Activated CD4-positive, alpha-beta T cell treated with anti-CD3 and anti-CD28 coated beads for 4 hours (primary cell): ENCODE data around the gene IPO4.
"Not testable (repeated sequence)": the region's sequence is repeated elsewhere in the genome, so short reads cannot be mapped to it uniquely, and the experiment has no call there.

ENCODE experiments used
- DNase-seq, 2 donors: peaks; one replicate each; pipeline ENCODE4 v3.0.0-alpha.2; 2020

The IPO4 gene

DNA sequence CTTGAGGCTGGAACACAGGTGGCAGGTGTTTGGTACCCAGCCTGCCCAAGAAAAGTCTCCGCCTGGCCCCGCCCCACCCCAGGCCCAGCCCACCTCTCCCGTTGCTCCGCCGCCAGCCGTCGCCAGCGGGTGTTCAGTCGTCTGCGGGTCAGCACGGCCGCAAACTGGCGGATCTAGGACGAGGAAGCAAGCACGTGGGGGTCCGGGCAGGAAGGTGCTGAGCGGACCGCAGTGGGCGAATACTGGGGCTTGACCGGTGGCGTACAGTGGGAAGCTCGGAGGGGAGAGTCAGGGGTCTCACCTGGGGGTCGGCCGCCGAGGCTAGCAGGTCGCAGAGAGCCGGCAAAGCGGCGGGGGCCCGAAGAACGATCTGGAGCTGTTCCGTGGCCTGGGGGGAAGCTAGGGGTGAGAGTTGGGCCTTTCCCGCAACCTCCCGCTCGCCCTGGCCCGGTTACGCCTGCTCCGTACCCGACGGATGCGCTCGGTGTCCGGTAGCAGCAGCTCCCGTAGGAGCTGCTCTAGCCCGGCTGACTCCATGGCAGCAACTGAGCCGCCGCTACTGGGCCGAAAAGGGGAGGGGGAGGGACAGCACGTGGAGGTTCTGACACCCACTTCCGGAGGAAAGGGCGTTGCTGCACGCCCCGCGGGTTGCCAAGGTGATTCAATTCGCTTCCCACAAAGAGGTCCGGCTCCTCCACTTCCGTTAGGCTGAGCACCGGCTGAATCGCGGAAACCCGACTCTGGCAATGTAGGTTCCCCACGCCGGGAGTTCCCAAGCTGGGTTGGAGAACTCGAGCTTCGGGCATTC is at the start of gene IPO4:
TSS of gene IPO4 (minus strand) at position 566 of the 808 bp plus-strand sequence. CDS start at position 537, 29 bp downstream.
- DNase-seq = peak; percentile 94 to 97

- DNase-seq = peak; percentile 44 to 49
These were observed 49.5 kb upstream of the IPO4 start for GRCh38 chr14:24238123-24238522.

DNA sequence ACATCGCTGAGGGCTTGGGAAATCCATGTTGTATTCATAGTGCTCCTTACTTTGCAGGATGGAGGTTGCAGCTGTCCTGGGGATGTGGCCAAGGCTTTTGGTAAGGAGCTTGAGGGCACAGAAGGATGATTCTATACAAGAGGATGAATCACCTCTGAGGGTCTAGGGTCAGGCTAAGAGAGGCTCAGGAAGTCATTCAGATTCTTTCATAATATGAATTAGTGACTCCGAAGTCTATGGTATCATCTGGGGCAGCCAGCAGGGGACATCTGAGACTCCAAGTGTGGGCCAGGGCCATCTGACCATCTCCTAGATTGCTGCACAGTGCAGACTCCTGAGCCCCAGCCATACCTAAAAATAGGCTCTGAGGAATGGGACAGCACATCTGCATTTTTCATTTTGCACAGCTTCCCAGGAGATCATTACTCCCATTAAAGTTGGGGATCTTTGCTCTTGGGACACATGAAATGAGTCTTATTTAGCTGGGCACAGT is 48.9 kb upstream of the IPO4 start:
- DNase-seq = no peak

DNA sequence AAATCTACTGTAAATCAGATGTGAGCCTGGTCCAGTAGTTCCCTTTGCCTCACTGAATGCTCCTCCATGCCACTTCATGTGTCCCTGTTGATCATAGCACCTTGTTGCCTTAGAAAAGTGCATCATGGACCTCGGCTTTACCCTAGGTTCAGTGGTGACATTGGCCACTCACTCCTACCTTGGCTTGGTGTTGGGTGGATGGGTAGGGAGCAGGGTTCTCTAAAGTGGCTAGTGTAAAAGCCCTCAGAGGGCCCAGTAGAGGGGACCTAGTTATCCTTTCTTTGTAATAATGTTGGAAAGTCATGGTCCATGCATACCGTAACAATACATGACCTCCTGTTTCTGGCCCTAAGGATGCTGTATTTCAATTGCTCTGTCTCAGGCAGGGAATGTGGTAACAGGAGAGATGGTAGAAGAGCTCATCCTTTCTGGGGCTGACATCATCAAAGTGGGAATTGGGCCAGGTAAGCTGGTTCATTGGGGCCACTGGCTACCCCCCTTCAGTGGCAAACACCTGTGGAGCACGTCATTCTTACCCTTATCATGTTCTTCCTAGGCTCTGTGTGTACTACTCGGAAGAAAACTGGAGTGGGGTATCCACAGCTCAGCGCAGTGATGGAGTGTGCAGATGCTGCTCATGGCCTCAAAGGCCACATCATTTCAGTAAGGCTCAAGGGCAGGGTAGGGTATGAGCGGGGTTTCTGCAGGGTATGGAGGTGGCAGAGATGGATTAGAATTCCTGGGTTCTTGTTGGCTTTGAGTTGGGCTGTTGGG is 48.3 kb upstream of the IPO4 start:
- no peak for DNase-seq

DNA sequence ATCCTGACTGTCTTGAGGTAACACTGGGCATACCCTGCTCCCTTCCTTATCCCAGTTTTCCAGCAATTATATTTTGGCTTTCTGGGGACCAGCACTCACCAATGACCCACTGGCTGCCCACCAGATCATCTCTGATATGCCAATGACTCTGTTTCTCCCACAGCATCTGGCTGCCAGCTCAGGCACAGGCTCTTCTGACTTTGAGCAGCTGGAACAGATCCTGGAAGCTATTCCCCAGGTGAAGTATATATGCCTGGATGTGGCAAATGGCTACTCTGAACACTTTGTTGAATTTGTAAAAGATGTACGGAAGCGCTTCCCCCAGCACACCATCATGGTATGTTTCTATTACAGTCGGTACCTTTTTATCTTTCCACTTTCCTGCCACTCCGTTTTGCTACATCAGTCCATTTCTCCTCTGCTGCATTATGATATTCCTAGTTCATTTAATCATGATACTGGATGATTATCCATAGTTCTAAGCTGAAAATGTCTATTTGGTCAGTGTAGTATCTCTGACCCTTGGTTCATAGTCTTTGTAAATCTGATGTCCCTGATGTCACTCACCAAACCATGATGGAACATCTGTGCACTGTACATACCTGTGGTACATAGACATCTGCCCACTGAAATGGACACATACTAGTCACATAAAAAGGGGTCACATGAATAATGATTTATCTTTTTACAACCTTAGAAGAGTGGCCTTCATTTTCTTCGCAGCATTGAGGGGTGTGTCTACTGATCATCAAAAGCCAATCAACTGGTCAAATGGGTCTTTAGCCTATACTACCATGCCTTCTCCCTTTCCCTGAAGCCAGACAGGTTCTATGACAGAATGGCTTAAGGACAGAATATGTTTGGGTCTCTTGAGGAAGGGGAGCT is 47.4 kb upstream of the IPO4 start:
- DNase-seq = no peak

- no peak for DNase-seq
These were observed 45.7 kb upstream of the IPO4 start for GRCh38 chr14:24234095-24235005.

DNA sequence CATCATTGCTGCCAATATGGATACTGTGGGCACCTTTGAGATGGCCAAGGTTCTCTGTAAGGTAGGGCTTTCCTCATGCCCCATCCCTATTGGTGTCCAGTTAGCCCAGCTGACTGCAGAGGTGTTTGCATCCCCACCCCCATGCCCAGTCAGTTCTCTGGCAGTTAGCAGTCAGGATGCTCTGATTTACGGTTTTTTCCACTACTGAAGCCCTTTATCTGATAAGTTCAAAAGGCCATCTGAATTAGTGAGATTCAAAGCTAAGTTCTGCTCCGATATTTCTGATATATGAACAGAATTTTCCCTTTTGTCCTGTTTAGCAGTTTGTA is 44.9 kb upstream of the IPO4 start:
- DNase-seq = no peak

DNA sequence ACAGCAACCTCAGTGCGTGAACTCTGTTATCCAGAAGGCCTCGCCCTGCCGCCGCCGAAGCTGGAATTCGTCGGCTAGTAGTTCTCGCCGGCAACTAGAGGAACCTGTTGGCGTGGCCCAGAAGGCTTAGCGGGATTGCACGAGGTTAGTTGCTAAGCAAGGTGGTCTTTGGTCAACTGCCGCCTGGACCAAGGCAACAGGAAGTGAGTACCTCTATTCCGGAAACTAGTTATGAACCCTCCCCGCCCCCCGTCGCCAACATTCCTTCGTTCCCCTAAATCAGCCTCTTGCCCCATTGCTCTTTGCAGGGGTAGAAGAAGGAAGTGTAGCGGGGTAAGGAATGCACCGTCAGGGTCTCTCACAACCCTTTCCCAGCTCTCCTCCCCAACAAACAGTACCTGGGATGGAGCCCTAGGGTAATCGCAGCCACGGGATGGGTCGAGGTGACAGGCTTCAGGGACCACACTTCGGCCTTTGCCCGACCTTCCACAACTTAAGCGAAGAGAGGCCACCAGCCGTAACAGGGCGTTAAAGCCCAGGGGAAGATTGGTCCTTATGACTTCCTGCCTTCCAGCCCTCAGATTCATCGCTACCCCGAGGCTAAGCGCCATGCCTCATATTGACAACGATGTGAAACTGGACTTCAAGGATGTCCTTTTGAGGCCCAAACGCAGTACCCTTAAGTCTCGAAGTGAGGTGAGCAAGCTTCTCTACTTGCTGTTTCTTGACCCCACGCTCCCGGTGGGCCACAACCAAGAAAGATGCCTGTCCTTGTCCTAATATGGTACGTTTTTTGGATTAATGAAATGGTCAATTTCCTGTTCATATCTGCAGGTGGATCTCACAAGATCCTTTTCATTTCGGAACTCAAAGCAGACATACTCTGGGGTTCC is 44.3 kb upstream of the IPO4 start, which contains the start of gene GMPR2:
TSS of gene GMPR2 (plus strand) at position 285 of the 893 bp plus-strand sequence. CDS start at position 610, 325 bp downstream.
- DNase-seq = no peak

DNA sequence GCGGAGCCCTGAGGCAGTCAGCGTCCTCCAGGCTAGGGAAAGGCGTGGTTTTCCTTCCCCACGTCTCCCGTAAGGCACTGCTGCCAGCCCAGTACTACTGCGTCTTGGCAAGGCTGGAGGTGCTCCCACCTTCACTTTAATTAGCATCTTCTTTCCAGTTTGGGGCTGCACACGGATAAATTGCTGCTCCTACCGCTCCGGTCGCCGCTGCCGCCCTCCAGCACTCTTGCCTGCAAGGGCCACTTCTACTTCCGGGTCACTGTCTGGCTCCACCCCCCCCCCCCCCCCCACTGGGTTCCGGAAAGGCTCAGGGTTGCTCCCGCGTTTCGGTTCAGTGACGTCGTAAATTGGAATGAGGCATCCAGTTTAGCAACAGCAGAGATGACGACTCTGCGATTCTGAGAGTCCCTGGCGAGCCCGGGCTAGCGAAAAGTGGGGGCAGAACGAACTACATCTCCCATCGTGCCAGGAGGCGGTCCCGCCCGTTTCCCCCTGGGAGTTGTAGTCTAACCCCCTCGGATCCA is 43.6 kb upstream of the IPO4 start, which contains the start of gene NEDD8:
TSS of gene NEDD8 (minus strand) at position 247 of the 524 bp plus-strand sequence. CDS start at position 147, 100 bp downstream.
- DNase-seq = peak; percentile 85 to 89

GRCh38 chr14:24231263-24232120 is 42.9 kb upstream of the IPO4 start:
- DNase-seq = no peak

- no peak for DNase-seq
These were observed 40.3 kb upstream of the IPO4 start for GRCh38 chr14:24228902-24229301.

DNA sequence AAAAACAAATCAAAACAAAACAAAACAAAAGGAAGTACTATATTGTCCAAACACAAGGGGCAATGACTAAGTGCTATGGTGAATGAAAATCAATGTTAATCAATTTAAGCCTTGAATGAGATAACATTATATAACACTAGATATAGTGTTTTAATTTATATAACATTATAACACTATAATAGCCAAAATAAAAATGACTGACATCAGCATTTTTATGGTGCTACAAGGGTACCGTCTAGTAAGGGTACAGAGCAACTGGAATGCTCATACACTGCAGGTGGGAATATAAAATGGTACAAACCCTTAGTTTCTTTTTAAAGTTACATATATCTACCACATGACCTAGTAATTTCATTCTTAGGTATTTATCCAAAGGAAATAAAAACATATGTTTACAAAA is 37.9 kb upstream of the IPO4 start:
- no peak for DNase-seq

DNA sequence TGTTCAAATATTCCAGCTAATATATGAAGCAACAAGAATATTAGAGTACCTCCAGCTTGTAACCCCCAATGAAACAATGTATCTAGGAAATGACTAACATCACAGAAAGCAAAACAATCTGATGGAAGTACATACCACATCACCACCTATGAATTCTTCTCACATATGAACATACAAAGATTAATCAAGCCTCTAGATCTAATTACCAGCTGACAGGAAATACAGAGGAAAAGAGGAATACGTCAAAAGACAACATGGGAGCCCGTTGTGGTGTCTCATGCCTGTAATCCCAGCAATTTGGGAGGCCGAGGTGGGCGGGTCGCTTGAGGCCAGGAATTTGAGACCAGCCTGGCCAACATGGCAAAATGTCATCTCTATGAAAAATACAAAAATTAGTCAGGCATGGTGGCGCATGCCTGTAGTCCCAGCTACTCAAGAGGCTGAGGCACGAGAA is 36.0 kb upstream of the IPO4 start:
- no peak for DNase-seq

DNA sequence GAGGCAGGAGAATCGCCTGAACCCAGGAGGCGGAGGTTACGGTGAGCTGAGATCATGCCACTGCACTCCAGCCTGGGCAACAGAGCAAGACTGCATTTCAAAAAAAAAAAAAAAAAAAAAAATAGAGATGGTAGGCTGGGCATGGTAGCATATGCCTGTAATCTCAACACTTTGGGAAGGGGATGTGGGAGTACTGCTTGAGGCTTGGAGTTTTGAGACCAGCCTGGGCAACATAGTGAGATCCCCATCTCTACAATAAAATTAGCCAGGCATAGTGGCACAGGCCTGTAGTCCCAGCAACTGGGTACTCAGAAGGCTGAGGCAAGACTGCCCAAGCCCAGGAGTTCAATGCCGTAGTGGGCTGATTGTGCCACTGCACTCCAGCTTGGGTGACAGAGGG is 34.4 kb upstream of the IPO4 start:
- not testable (repeated sequence) for DNase-seq

- no peak for DNase-seq
These were observed 30.9 kb upstream of the IPO4 start for GRCh38 chr14:24219521-24219920.

DNA sequence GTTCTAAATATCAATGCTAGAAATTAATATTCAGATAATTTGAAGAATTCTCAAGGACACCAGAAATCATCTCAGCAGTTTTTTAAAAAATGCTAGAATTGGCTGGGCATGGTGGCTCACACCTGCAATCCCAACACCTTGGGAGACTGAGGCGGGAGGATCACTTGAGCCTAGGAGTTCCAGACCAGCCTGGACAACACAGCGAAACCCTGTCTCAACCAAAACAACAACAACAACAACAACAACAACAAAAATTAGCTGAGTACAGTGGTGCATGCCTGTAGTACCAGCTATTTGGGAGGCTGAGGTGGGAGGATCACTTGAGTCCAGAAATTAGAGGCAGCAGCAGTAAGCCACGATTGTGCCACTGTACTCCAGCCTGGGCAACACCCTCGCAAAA is 30.5 kb upstream of the IPO4 start:
- no peak for DNase-seq

DNA sequence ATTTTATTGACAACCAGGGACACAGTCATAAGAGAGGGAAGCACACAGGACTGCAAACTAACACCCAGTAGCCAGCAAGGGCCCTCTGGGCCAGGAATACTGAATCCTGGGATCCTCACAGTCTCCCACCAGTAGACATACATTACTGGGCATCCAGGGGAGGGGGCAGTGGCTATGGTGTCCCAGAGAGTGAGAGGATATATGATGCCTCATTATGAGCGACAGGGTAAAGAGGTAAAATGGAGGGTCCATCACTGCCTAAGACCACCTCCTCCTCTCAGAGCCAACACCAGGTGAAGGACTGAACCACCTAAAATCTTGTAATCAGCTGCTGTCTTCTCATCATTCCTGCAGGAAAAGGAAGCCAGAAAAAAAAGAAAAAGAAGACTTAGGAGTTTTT is 28.3 kb upstream of the IPO4 start:
- not testable (repeated sequence) for DNase-seq

DNA sequence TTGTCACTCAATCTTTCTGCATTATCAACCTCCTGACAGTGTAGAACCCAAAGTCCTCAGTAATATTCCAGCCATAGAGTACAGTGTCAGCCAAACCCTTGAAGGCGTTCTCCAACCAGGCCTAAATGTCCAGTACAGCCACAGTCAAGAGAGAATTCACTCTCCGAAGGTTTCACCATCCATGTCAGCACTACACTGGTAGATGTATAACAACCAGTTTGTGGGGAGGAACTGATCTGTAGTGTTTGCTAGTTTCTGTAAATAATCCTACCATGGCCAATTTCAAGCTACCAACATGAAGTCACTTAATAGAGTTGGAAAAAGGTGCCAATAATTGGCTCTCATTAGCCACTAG is 27.7 kb upstream of the IPO4 start:
- DNase-seq = no peak
